NT2/D1 (cell line): ENCODE data around the gene ASMT.

Experiments used
- SUZ12 ChIP-seq: IDR thresholded peaks from 2 replicates; pipeline ENCODE4 v1.6.1; 2011; ENCODE audit not compliant: insufficient read length, insufficient read depth; ENCODE audit errors: extremely low read depth
- YY1 ChIP-seq: IDR thresholded peaks from 2 replicates; pipeline ENCODE4 v1.6.1; 2011; ENCODE audit not compliant: insufficient read length, insufficient read depth
- ZNF274 ChIP-seq: IDR thresholded peaks from 2 replicates; pipeline ENCODE4 v1.6.1; 2011; ENCODE audit warnings: mild to moderate bottlenecking, low read depth, low read length

GRCh38 chrX:1661922-1662221, 47.0 kb downstream of the ASMT start:
- TF ChIP-seq SUZ12 (no peak), ZNF274 (no peak), YY1 (no peak)
